ENCODE data around the gene CACNB4.

CACNB4 gene

GRCh38 chr2:151860613-151861146 lies 238.2 kb downstream of the CACNB4 start:
- DNase-seq (ENCODE audit: low spot score) = no peak
- in situ Hi-C loops (cut with MboI; ENCODE audit: low pct_unique_long_range_greater_than_20kb, low sequenced_read_pairs, unreplicated experiment) = no loop called here
- TF ChIP-seq CTCF (IDR thresholded peaks at IDR 0.05; ENCODE audit: extremely low read depth, insufficient read depth, missing control alignments) = no peak

GRCh38 chr2:151860210-151860609 lies 238.6 kb downstream of the CACNB4 start:
- in situ Hi-C loops (cut with MboI; ENCODE audit: low pct_unique_long_range_greater_than_20kb, low sequenced_read_pairs, unreplicated experiment) = no loop called here
- DNase-seq (ENCODE audit: low spot score) = no peak
- TF ChIP-seq CTCF (IDR thresholded peaks at IDR 0.05; ENCODE audit: extremely low read depth, insufficient read depth, missing control alignments) = no peak

- DNase-seq (ENCODE audit: low spot score) = no peak
- no peak for TF ChIP-seq CTCF (IDR thresholded peaks at IDR 0.05; ENCODE audit: extremely low read depth, insufficient read depth, missing control alignments)
- in situ Hi-C loops (cut with MboI; ENCODE audit: low pct_unique_long_range_greater_than_20kb, low sequenced_read_pairs, unreplicated experiment) = no loop called here
Measured at GRCh38 chr2:151857650-151858049, 241.2 kb downstream of the CACNB4 start.

GRCh38 chr2:151855111-151855510 lies 243.7 kb downstream of the CACNB4 start:
- no peak for DNase-seq (ENCODE audit: low spot score)
- TF ChIP-seq CTCF (IDR thresholded peaks at IDR 0.05; ENCODE audit: extremely low read depth, insufficient read depth, missing control alignments) = no peak
- in situ Hi-C loops (cut with MboI; ENCODE audit: low pct_unique_long_range_greater_than_20kb, low sequenced_read_pairs, unreplicated experiment) = no loop called here

- in situ Hi-C loops (cut with MboI; ENCODE audit: low pct_unique_long_range_greater_than_20kb, low sequenced_read_pairs, unreplicated experiment) = no loop called here
- DNase-seq (ENCODE audit: low spot score) = no peak
- TF ChIP-seq CTCF (IDR thresholded peaks at IDR 0.05; ENCODE audit: extremely low read depth, insufficient read depth, missing control alignments) = no peak
Measured at GRCh38 chr2:151853070-151853758, 245.6 kb downstream of the CACNB4 start.

- no peak for DNase-seq (ENCODE audit: low spot score)
- in situ Hi-C loops (cut with MboI; ENCODE audit: low pct_unique_long_range_greater_than_20kb, low sequenced_read_pairs, unreplicated experiment) = no loop called here
- no peak for TF ChIP-seq CTCF (IDR thresholded peaks at IDR 0.05; ENCODE audit: extremely low read depth, insufficient read depth, missing control alignments)
Measured at GRCh38 chr2:151852260-151853069, 246.4 kb downstream of the CACNB4 start.

Measured in GM13977 (cell line).